K562 (cell line): ENCODE results near the gene EIF5.

ENCODE experiments used
- FOXP1 ChIP-seq: sonication (generic); formaldehyde crosslinking; IDR thresholded peaks from 2 replicates; pipeline ENCODE4 v1.8.0; 2022; ENCODE audit warnings: mild to moderate bottlenecking, missing genetic modification reagents
- MAFF ChIP-seq: IDR thresholded peaks from 2 replicates; pipeline ENCODE4 v1.6.1; 2012; ENCODE audit warnings: low read length, improper control_type of control experiment
- PCBP1 ChIP-seq: fragments of 200-400 bp; formaldehyde crosslinking; IDR thresholded peaks from 2 replicates; pipeline ENCODE4 v1.6.1; 2018; ENCODE audit warnings: mild to moderate bottlenecking, low read depth, low read length; ENCODE audit not compliant: poor library complexity, severe bottlenecking
- RAD21 ChIP-seq, 2 experiments: fragments of 250-450 bp in 1 of 2; fragments of 450-650 bp in 1 of 2; sonication (Bioruptor Pico) in 1 of 2; formaldehyde crosslinking in 1 of 2; IDR thresholded peaks in 1 of 2; conservative IDR thresholded peaks in 1 of 2; 2 replicates each; pipeline versions ENCODE4 v1.4.0 to v1.8.0; 2020 to 2022; ENCODE audit warnings: mild to moderate bottlenecking in 2 of 2, moderate library complexity in 1 of 2
- ZNF589 ChIP-seq: fragments of 200-800 bp; sonication (Bioruptor generic); IDR thresholded peaks from 2 replicates; pipeline ENCODE4 v1.6.1; 2016; ENCODE audit warnings: low read depth, missing genetic modification characterization, missing compliant biosample characterization
- TF ChIP-seq, protein P1 (sequence below): sonication (generic); formaldehyde crosslinking; IDR thresholded peaks from 2 replicates; pipeline ENCODE4 v1.8.0; 2023; ENCODE audit warnings: mild to moderate bottlenecking, missing genetic modification reagents
- TF ChIP-seq, protein P2 (sequence below): sonication (generic); formaldehyde crosslinking; IDR thresholded peaks from 2 replicates; pipeline ENCODE4 v1.8.1; 2023; ENCODE audit warnings: mild to moderate bottlenecking, missing genetic modification reagents
- TF ChIP-seq, protein P3 (sequence below): sonication (generic); formaldehyde crosslinking; IDR thresholded peaks from 2 replicates; pipeline ENCODE4 v1.8.0; 2022; ENCODE audit warnings: missing genetic modification reagents, mild to moderate bottlenecking, borderline replicate concordance
- TF ChIP-seq, protein P4 (sequence below): IDR thresholded peaks from 2 replicates; pipeline ENCODE4 v1.6.1; 2012; ENCODE audit warnings: low read depth, low read length, improper control_type of control experiment, borderline replicate concordance
- TF ChIP-seq, protein P5 (sequence below): fragments of 150-350 bp; conservative IDR thresholded peaks from 2 replicates; pipeline ENCODE4 v1.6.1; 2014; ENCODE audit warnings: low read length

DNA sequence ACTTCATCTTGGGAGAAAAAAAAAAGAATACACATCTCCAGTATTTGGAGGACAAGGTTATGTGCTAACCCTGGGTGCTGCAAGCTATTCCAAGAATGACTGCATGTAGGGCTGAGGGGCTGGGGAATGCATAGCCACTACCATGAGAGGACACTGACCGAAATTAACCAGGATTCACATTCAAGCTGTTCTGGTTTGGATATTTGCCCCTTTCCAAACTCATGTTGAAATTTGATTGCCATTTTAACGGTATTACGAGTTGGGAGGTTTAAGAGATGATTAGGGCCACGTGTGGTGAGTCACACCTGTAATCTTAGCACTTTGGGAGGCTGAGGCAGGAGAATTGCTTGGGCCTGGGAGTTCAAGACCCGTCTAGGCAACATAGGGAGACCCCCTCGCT, 32.7 kb downstream of the EIF5 start:
- TF ChIP-seq, protein P1, sequence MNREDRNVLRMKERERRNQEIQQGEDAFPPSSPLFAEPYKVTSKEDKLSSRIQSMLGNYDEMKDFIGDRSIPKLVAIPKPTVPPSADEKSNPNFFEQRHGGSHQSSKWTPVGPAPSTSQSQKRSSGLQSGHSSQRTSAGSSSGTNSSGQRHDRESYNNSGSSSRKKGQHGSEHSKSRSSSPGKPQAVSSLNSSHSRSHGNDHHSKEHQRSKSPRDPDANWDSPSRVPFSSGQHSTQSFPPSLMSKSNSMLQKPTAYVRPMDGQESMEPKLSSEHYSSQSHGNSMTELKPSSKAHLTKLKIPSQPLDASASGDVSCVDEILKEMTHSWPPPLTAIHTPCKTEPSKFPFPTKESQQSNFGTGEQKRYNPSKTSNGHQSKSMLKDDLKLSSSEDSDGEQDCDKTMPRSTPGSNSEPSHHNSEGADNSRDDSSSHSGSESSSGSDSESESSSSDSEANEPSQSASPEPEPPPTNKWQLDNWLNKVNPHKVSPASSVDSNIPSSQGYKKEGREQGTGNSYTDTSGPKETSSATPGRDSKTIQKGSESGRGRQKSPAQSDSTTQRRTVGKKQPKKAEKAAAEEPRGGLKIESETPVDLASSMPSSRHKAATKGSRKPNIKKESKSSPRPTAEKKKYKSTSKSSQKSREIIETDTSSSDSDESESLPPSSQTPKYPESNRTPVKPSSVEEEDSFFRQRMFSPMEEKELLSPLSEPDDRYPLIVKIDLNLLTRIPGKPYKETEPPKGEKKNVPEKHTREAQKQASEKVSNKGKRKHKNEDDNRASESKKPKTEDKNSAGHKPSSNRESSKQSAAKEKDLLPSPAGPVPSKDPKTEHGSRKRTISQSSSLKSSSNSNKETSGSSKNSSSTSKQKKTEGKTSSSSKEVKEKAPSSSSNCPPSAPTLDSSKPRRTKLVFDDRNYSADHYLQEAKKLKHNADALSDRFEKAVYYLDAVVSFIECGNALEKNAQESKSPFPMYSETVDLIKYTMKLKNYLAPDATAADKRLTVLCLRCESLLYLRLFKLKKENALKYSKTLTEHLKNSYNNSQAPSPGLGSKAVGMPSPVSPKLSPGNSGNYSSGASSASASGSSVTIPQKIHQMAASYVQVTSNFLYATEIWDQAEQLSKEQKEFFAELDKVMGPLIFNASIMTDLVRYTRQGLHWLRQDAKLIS: no peak
- TF ChIP-seq, protein P2, sequence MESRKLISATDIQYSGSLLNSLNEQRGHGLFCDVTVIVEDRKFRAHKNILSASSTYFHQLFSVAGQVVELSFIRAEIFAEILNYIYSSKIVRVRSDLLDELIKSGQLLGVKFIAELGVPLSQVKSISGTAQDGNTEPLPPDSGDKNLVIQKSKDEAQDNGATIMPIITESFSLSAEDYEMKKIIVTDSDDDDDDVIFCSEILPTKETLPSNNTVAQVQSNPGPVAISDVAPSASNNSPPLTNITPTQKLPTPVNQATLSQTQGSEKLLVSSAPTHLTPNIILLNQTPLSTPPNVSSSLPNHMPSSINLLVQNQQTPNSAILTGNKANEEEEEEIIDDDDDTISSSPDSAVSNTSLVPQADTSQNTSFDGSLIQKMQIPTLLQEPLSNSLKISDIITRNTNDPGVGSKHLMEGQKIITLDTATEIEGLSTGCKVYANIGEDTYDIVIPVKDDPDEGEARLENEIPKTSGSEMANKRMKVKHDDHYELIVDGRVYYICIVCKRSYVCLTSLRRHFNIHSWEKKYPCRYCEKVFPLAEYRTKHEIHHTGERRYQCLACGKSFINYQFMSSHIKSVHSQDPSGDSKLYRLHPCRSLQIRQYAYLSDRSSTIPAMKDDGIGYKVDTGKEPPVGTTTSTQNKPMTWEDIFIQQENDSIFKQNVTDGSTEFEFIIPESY (CRISPR knock-in tag): no peak
- TF ChIP-seq, protein P3, sequence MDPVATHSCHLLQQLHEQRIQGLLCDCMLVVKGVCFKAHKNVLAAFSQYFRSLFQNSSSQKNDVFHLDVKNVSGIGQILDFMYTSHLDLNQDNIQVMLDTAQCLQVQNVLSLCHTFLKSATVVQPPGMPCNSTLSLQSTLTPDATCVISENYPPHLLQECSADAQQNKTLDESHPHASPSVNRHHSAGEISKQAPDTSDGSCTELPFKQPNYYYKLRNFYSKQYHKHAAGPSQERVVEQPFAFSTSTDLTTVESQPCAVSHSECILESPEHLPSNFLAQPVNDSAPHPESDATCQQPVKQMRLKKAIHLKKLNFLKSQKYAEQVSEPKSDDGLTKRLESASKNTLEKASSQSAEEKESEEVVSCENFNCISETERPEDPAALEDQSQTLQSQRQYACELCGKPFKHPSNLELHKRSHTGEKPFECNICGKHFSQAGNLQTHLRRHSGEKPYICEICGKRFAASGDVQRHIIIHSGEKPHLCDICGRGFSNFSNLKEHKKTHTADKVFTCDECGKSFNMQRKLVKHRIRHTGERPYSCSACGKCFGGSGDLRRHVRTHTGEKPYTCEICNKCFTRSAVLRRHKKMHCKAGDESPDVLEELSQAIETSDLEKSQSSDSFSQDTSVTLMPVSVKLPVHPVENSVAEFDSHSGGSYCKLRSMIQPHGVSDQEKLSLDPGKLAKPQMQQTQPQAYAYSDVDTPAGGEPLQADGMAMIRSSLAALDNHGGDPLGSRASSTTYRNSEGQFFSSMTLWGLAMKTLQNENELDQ (CRISPR knock-in tag): no peak
- TF ChIP-seq PCBP1: no peak
- no peak for TF ChIP-seq RAD21 (CRISPR knock-in tag; conservative IDR thresholded peaks at IDR 0.05 in 1 of 2, IDR thresholded peaks at IDR 0.05 in 1 of 2)
- TF ChIP-seq, protein P4, sequence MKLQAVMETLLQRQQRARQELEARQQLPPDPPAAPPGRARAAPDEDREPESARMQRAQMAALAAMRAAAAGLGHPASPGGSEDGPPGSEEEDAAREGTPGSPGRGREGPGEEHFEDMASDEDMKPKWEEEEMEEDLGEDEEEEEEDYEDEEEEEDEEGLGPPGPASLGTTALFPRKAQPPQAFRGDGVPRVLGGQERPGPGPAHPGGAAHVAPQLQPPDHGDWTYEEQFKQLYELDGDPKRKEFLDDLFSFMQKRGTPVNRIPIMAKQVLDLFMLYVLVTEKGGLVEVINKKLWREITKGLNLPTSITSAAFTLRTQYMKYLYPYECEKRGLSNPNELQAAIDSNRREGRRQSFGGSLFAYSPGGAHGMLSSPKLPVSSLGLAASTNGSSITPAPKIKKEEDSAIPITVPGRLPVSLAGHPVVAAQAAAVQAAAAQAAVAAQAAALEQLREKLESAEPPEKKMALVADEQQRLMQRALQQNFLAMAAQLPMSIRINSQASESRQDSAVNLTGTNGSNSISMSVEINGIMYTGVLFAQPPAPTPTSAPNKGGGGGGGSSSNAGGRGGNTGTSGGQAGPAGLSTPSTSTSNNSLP: no peak
- TF ChIP-seq FOXP1 (CRISPR knock-in tag): no peak
- TF ChIP-seq ZNF589: no peak
- no peak for TF ChIP-seq MAFF
- TF ChIP-seq, protein P5, sequence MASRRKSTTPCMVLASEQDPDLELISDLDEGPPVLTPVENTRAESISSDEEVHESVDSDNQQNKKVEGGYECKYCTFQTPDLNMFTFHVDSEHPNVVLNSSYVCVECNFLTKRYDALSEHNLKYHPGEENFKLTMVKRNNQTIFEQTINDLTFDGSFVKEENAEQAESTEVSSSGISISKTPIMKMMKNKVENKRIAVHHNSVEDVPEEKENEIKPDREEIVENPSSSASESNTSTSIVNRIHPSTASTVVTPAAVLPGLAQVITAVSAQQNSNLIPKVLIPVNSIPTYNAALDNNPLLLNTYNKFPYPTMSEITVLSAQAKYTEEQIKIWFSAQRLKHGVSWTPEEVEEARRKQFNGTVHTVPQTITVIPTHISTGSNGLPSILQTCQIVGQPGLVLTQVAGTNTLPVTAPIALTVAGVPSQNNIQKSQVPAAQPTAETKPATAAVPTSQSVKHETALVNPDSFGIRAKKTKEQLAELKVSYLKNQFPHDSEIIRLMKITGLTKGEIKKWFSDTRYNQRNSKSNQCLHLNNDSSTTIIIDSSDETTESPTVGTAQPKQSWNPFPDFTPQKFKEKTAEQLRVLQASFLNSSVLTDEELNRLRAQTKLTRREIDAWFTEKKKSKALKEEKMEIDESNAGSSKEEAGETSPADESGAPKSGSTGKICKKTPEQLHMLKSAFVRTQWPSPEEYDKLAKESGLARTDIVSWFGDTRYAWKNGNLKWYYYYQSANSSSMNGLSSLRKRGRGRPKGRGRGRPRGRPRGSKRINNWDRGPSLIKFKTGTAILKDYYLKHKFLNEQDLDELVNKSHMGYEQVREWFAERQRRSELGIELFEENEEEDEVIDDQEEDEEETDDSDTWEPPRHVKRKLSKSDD: no peak
